B cell (primary cell): ENCODE data around the gene MRPS23. TPM values are rescaled to one million over a fixed set of nuclear protein-coding genes. Genes with fewer than 3 reads are reported as not detected.
A peak's percentile ranks its signal among the peaks of the same experiment; 100 is the strongest.

Experiments used
- ATAC-seq: fragments of 200-7000 bp; cut with Tn5 transposase; one replicate; pipeline ENCODE4 v1.10.0; 2021; ENCODE audit warnings: low read depth, mild to moderate bottlenecking, moderate number of reproducible peaks, moderate library complexity
- CTCF ChIA-PET: fragments of 350-600 bp; sonication (Branson Sonifier 250); formaldehyde crosslinking; loops from one replicate; lab custom pipeline; 2021; ENCODE audit warnings: antibody characterized with exemption, inconsistent platforms; lab: Charles Lee
- POLR2A ChIA-PET: fragments of 350-600 bp; sonication (Branson Sonifier 250); formaldehyde crosslinking; loops from one replicate; lab custom pipeline; 2021; ENCODE audit warnings: antibody characterized with exemption; lab: Charles Lee
- DNase-seq: peaks from one replicate; pipeline ENCODE4 v3.0.0; 2013
- H2AFZ ChIP-seq: 2 replicates; pipeline ENCODE4 v1.6.1; 2012; ENCODE audit warnings: mild to moderate bottlenecking, low read depth, low read length; ENCODE audit not compliant: insufficient read depth, poor library complexity, severe bottlenecking
- H3K27ac ChIP-seq, 2 donors: 1 replicate in 1 of 2; 2 replicates in 1 of 2; pipeline ENCODE4 v1.5.1; 2012 to 2013; ENCODE audit warnings: low read length in 2 of 2, mild to moderate bottlenecking in 2 of 2, moderate library complexity in 1 of 2
- H3K27me3 ChIP-seq, 4 experiments: fragments of 200-600 bp in 1 of 4; sonication (generic) in 1 of 4; replicated peaks in 1 of 4; 1 replicate in 2 of 4; 2 replicates in 2 of 4; pipeline versions ENCODE4 v1.6.1 to v1.7.0; 2013 to 2016; ENCODE audit warnings: low read length in 3 of 4, mild to moderate bottlenecking in 2 of 4, mixed read lengths in 1 of 4, moderate library complexity in 1 of 4; ENCODE audit not compliant: insufficient read depth in 4 of 4, control insufficient read depth in 3 of 4; ENCODE audit errors: control extremely low read depth in 1 of 4
- H3K36me3 ChIP-seq, 2 experiments: replicated peaks in 1 of 2; 1 replicate in 1 of 2; 2 replicates in 1 of 2; pipeline versions ENCODE4 v1.6.1 to v1.7.1; 2013; ENCODE audit warnings: low read length in 1 of 2; ENCODE audit not compliant: insufficient read depth in 2 of 2, control insufficient read depth in 1 of 2; ENCODE audit errors: control extremely low read depth in 1 of 2, extremely low read depth in 1 of 2
- H3K4me1 ChIP-seq, 2 donors: fragments of 200-600 bp in 1 of 2; sonication (generic) in 1 of 2; 1 replicate in 1 of 2; 2 replicates in 1 of 2; pipeline versions ENCODE4 v1.5.1 to v1.6.1; 2013 to 2017; ENCODE audit warnings: low read length in 2 of 2; ENCODE audit not compliant: control insufficient read depth in 2 of 2, insufficient read depth in 2 of 2
- H3K4me2 ChIP-seq: replicated peaks from 2 replicates; pipeline ENCODE3; 2012; ENCODE audit warnings: mild to moderate bottlenecking, low read depth, low read length; ENCODE audit not compliant: poor library complexity, severe bottlenecking
- H3K4me3 ChIP-seq, 5 experiments: fragments of 200-600 bp in 1 of 5; sonication (generic) in 1 of 5; 1 replicate in 3 of 5; 2 replicates in 2 of 5; pipeline versions ENCODE4 v1.5.1 to v1.7.0; 2011 to 2016; ENCODE audit warnings: low read length in 4 of 5, mild to moderate bottlenecking in 4 of 5, low read depth in 2 of 5, control low read depth in 1 of 5, moderate library complexity in 1 of 5; ENCODE audit not compliant: insufficient read depth in 1 of 5; ENCODE audit errors: control extremely low read depth in 1 of 5, extremely low read depth in 1 of 5
- H3K79me2 ChIP-seq: fragments of 200-600 bp; sonication (generic); one replicate; pipeline ENCODE4 v1.6.0; 2016; ENCODE audit warnings: low read length; ENCODE audit not compliant: control insufficient read depth, insufficient read depth
- H3K9ac ChIP-seq: fragments of 200-600 bp; sonication (generic); 2 replicates; pipeline ENCODE4 v1.6.1; 2017; ENCODE audit warnings: mild to moderate bottlenecking, low read length, moderate library complexity
- H3K9me3 ChIP-seq, 3 donors: one replicate each; pipeline versions ENCODE4 v1.6.1 to v1.7.1; 2013; ENCODE audit warnings: low read length in 2 of 3; ENCODE audit not compliant: control insufficient read depth in 2 of 3, insufficient read depth in 1 of 3; ENCODE audit errors: control extremely low read depth in 1 of 3
- H4K20me1 ChIP-seq: 2 replicates; pipeline ENCODE4 v1.6.0; 2012; ENCODE audit warnings: mild to moderate bottlenecking, low read length; ENCODE audit not compliant: insufficient read depth, control insufficient read depth, poor library complexity, severe bottlenecking
- H3K27ac Mint-ChIP-seq: one replicate; pipeline ENCODE4 v1.8.0; 2021; ENCODE audit warnings: mixed read lengths
- H3K27me3 Mint-ChIP-seq: one replicate; pipeline ENCODE4 v1.8.0; 2021; ENCODE audit warnings: mixed read lengths
- H3K4me1 Mint-ChIP-seq: one replicate; pipeline ENCODE4 v1.8.0; 2021; ENCODE audit warnings: mixed read lengths
- H3K4me3 Mint-ChIP-seq: one replicate; pipeline ENCODE4 v1.8.0; 2021; ENCODE audit warnings: mixed read lengths
- H3K9me3 Mint-ChIP-seq: one replicate; pipeline ENCODE4 v1.8.0; 2022; ENCODE audit warnings: mixed read lengths; ENCODE audit not compliant: insufficient read depth
- CTCF ChIP-seq: fragments of 200-600 bp; IDR thresholded peaks from one replicate; pipeline ENCODE4 v1.8.0; 2022; ENCODE audit warnings: antibody characterized with exemption, mild to moderate bottlenecking
- EZH2 ChIP-seq: IDR thresholded peaks from 2 replicates; pipeline ENCODE4 v1.6.1; 2012; ENCODE audit warnings: borderline replicate concordance, low read depth, mild to moderate bottlenecking, moderate library complexity, low read length; ENCODE audit not compliant: insufficient read depth, poor library complexity, severe bottlenecking
- WGBS: methylation state at CpG from one replicate; pipeline ENCODE4 v1.1.5; 2013; ENCODE audit warnings: missing lambda C conversion rate; ENCODE audit not compliant: insufficient coverage; 5-methylcytosine and 5-hydroxymethylcytosine counted together
- intact Hi-C: fragments of 100-400 bp; cut with micrococcal nuclease; formaldehyde crosslinking; loops from one replicate; pipeline ENCODE4 v1.10.0; 2022
- polyA plus RNA-seq: library from polyadenylated mRNA; depleted of rRNA; stranded (reverse); fragments of >200 nt; gene quantifications from 2 replicates; pipeline ENCODE4 v1.2.3, GENCODE V29; 2012
- total RNA-seq, 2 donors: library from RNA; stranded (reverse); fragments of 120-200 nt in 1 of 2; gene quantifications; 1 replicate in 1 of 2; 2 replicates in 1 of 2; pipeline versions ENCODE4 v1.2.3 to v1.2.4, GENCODE V29; 2013 to 2022

MRPS23 gene
- total and polyA plus RNA-seq, 2 donors (not counting 1 experiment from before 2014, with no cell fraction given), result 10.3 to 25.4 TPM

- H3K9ac ChIP-seq, result peak overlapping the region; percentile 58
- peak overlapping the region; percentile 36 to 83 (median 58) for H3K4me3 ChIP-seq
Observed at GRCh38 chr17:57832314-57833178, 17.3 kb downstream of the MRPS23 start.

More at GRCh38 chr17:57832314-57833178, 17.3 kb downstream of the MRPS23 start:
- peaks cover 2% of the 10 kb centered on the region for H3K4me1 Mint-ChIP-seq
- no peaks in the 10 kb centered on the region for H3K9me3 Mint-ChIP-seq
- WGBS, result 51% methylated on average over 5 of the region's 12 CpGs
- no peak overlapping the region for H3K27ac Mint-ChIP-seq
- no peak for ATAC-seq
- POLR2A ChIA-PET, result no interaction called here
- no peak for DNase-seq
- H4K20me1 ChIP-seq, result no peaks in the 10 kb centered on the region
- no peaks in the 10 kb centered on the region for H3K27me3 ChIP-seq
- no peak overlapping the region for H3K4me3 Mint-ChIP-seq
- H3K4me2 ChIP-seq, result peak overlapping the region; percentile 75
- no peaks in the 10 kb centered on the region for H3K79me2 ChIP-seq
- no peaks in the 10 kb centered on the region for H3K27me3 Mint-ChIP-seq
- CTCF ChIA-PET, result interaction anchor here (0.6 to 5.0 kb wide), 31 partner anchors 8 to 713 kb away, joined by 3 to 48 read pairs (median 4); partner anchors contain the start of genes CCDC182 and MRPS23
- H3K9me3 ChIP-seq, result no peaks in the 10 kb centered on the region
- no peak overlapping the region for H3K27ac ChIP-seq
- H3K4me1 ChIP-seq, result peaks cover 8 to 12% of the 10 kb centered on the region in 2 donors
- peaks cover 0 to 6% of the 10 kb centered on the region in 2 experiments for H3K36me3 ChIP-seq
- TF ChIP-seq EZH2 (no peak), CTCF (no peak)
- H2AFZ ChIP-seq, result peak overlapping the region; percentile 78
- intact Hi-C loops, result loop anchor here (1.0 kb wide), 1 partner anchor 701 kb away; no protein-coding TSS in a partner anchor
